GM19455 (cell line): Measurements from ENCODE around the gene ZNF586.
"Not testable (repeated sequence)": the region's sequence is repeated elsewhere in the genome, so short reads cannot be mapped to it uniquely, and the experiment has no call there.

ENCODE experiments used
- ATAC-seq: cut with Tn5 transposase; IDR thresholded peaks from one replicate; pipeline ENCODE4 v1.9.1; 2021; ENCODE audit not compliant: unreplicated experiment

Gene ZNF586

GRCh38 chr19:57769345-57770131, at the start of gene ZNF586:
Gene ZNF586, plus strand, starts transcription at chr19:57769676. Its CDS starts 167 bp downstream, at chr19:57769843.
- peak; percentile 85 for ATAC-seq

GRCh38 chr19:57719901-57720519, 49.5 kb upstream of the ZNF586 start:
- no peak for ATAC-seq

GRCh38 chr19:57720878-57721277, 48.6 kb upstream of the ZNF586 start:
- ATAC-seq: no peak

GRCh38 chr19:57738320-57738719, 31.2 kb upstream of the ZNF586 start:
- not testable (repeated sequence) for ATAC-seq

GRCh38 chr19:57738770-57739169, 30.7 kb upstream of the ZNF586 start:
- not testable (repeated sequence) for ATAC-seq

GRCh38 chr19:57746580-57747471, 22.6 kb upstream of the ZNF586 start, which contains the start of gene ZNF776:
Gene ZNF776, plus strand, starts transcription at chr19:57746815. Its CDS starts 244 bp downstream, at chr19:57747059.
- peak; percentile 92 for ATAC-seq

- ATAC-seq: no peak
Observed at GRCh38 chr19:57747472-57747807, 22.0 kb upstream of the ZNF586 start.

- ATAC-seq: no peak
Observed at GRCh38 chr19:57748029-57748428, 21.4 kb upstream of the ZNF586 start.

GRCh38 chr19:57754091-57754673, 15.3 kb upstream of the ZNF586 start:
- no peak for ATAC-seq

- no peak for ATAC-seq
Observed at GRCh38 chr19:57755031-57755430, 14.4 kb upstream of the ZNF586 start.

GRCh38 chr19:57757941-57758340, 11.5 kb upstream of the ZNF586 start:
- ATAC-seq: no peak

GRCh38 chr19:57759096-57759495, 10.4 kb upstream of the ZNF586 start:
- no peak for ATAC-seq

GRCh38 chr19:57771417-57771816, 1.9 kb downstream of the ZNF586 start:
- ATAC-seq: no peak

GRCh38 chr19:57773488-57773887, 4.0 kb downstream of the ZNF586 start:
- no peak for ATAC-seq

- no peak for ATAC-seq
Observed at GRCh38 chr19:57776764-57777296, 7.4 kb downstream of the ZNF586 start.

GRCh38 chr19:57778336-57778735, 8.9 kb downstream of the ZNF586 start:
- ATAC-seq: no peak

GRCh38 chr19:57779220-57779845, 9.9 kb downstream of the ZNF586 start:
- no peak for ATAC-seq

- ATAC-seq: no peak
Observed at GRCh38 chr19:57786286-57786685, 16.8 kb downstream of the ZNF586 start.

- no peak for ATAC-seq
Observed at GRCh38 chr19:57786906-57787305, 17.4 kb downstream of the ZNF586 start.

GRCh38 chr19:57788114-57788692, 18.7 kb downstream of the ZNF586 start:
- no peak for ATAC-seq
